Thoracic aorta (tissue), 2 donors: ENCODE results near the gene TOMM40. TPM values are rescaled to one million over a fixed set of nuclear protein-coding genes. Genes with fewer than 3 reads are reported as not detected.

ENCODE experiments used
- ATAC-seq: fragments of 150-250 bp; one replicate; pipeline ENCODE4 v1.8.0; 2017; ENCODE audit warnings: low read depth; ENCODE audit not compliant: insufficient number of reproducible peaks, low FRiP score
- DNase-seq: peaks from one replicate; pipeline ENCODE4 v3.0.0-alpha.2; 2020; ENCODE audit warnings: low spot score
- H3K27ac ChIP-seq, 2 donors: fragments of 200-600 bp; sonication (generic); 1 replicate in 1 of 2; 2 replicates in 1 of 2; pipeline ENCODE4 v1.5.1; 2016; ENCODE audit warnings: mild to moderate bottlenecking in 2 of 2, moderate library complexity in 2 of 2
- H3K27me3 ChIP-seq: fragments of 200-600 bp; sonication (generic); replicated peaks from 2 replicates; pipeline ENCODE4 v1.6.0; 2016; ENCODE audit warnings: mild to moderate bottlenecking; ENCODE audit not compliant: insufficient read depth
- H3K36me3 ChIP-seq: fragments of 200-600 bp; sonication (generic); one replicate; pipeline ENCODE4 v1.5.1; 2016
- H3K4me1 ChIP-seq, 2 donors: fragments of 200-600 bp; sonication (generic); 1 replicate in 1 of 2; 2 replicates in 1 of 2; pipeline versions ENCODE4 v1.5.1 to v1.6.0; 2016; ENCODE audit warnings: low read depth in 2 of 2, mild to moderate bottlenecking in 1 of 2; ENCODE audit not compliant: control insufficient read depth in 1 of 2
- H3K4me3 ChIP-seq: fragments of 200-600 bp; sonication (generic); 2 replicates; pipeline ENCODE4 v1.5.1; 2016; ENCODE audit warnings: mild to moderate bottlenecking
- H3K9me3 ChIP-seq: fragments of 200-600 bp; sonication (generic); 2 replicates; pipeline ENCODE4 v1.5.1; 2016
- total RNA-seq, 2 donors: library from RNA; depleted of rRNA; stranded (reverse); fragments of >200 nt; gene quantifications; one replicate each; pipeline versions ENCODE4 v1.1.0 to v1.2.3, GENCODE V29; 2016
- TF ChIP-seq, protein P1 (sequence below): fragments of 200-600 bp; sonication (generic); IDR thresholded peaks from one replicate; pipeline ENCODE4 v1.5.1; 2019; ENCODE audit warnings: antibody characterized with exemption

The TOMM40 gene
- total RNA-seq, 2 donors from 2014 or later: 24.9 to 48.5 TPM

DNA sequence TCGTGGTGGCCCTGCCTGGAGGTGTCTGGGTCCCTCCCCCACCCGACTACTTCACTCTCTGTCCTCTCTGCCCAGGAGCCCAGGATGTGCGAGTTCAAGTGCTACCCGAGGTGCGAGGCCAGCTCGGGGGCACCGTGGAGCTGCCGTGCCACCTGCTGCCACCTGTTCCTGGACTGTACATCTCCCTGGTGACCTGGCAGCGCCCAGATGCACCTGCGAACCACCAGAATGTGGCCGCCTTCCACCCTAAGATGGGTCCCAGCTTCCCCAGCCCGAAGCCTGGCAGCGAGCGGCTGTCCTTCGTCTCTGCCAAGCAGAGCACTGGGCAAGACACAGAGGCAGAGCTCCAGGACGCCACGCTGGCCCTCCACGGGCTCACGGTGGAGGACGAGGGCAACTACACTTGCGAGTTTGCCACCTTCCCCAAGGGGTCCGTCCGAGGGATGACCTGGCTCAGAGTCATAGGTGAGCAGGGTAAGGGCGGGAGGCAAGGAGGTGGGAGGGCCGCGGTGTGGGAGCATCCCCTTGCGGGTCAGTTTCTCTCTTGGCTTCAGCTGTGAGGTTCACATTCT is 25.8 kb upstream of the TOMM40 start:
- no peak for DNase-seq
- TF ChIP-seq, protein P1, sequence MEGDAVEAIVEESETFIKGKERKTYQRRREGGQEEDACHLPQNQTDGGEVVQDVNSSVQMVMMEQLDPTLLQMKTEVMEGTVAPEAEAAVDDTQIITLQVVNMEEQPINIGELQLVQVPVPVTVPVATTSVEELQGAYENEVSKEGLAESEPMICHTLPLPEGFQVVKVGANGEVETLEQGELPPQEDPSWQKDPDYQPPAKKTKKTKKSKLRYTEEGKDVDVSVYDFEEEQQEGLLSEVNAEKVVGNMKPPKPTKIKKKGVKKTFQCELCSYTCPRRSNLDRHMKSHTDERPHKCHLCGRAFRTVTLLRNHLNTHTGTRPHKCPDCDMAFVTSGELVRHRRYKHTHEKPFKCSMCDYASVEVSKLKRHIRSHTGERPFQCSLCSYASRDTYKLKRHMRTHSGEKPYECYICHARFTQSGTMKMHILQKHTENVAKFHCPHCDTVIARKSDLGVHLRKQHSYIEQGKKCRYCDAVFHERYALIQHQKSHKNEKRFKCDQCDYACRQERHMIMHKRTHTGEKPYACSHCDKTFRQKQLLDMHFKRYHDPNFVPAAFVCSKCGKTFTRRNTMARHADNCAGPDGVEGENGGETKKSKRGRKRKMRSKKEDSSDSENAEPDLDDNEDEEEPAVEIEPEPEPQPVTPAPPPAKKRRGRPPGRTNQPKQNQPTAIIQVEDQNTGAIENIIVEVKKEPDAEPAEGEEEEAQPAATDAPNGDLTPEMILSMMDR: no peak
- no peak for ATAC-seq
- Histone ChIP-seq H3K27ac (no peak overlapping the region), H3K36me3 (peaks cover 14% of the 10 kb centered on the region), H3K27me3 (no peaks in the 10 kb centered on the region), H3K9me3 (no peaks in the 10 kb centered on the region), H3K4me3 (no peak overlapping the region), H3K4me1 (no peaks in the 10 kb centered on the region)

DNA sequence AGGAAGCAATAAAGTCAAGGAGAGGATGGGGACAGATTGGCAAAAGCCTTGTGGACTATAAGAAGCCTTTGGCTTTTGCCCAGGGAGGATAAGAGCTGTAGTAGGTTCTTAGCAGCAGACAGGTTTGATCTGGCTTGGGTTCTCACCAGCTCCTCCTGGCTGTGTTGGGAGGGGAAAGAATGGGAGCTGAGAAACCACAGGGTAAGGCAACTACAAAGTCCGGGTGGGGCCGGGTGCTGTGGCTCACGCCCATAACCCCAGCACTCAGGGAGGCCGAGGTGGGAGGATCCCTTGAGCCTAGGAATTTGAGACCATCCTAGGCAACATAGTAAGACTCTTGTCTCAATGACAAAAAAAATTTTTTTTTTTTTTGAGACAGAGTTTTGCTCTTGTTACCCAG is 24.4 kb upstream of the TOMM40 start:
- H3K36me3 ChIP-seq: peaks cover 18% of the 10 kb centered on the region
- TF ChIP-seq, protein P1: no peak
- DNase-seq: no peak
- no peak overlapping the region for H3K4me3 ChIP-seq
- no peak overlapping the region for H3K27ac ChIP-seq
- no peaks in the 10 kb centered on the region for H3K9me3 ChIP-seq
- no peak for ATAC-seq
- H3K4me1 ChIP-seq: no peaks in the 10 kb centered on the region
- no peaks in the 10 kb centered on the region for H3K27me3 ChIP-seq

DNA sequence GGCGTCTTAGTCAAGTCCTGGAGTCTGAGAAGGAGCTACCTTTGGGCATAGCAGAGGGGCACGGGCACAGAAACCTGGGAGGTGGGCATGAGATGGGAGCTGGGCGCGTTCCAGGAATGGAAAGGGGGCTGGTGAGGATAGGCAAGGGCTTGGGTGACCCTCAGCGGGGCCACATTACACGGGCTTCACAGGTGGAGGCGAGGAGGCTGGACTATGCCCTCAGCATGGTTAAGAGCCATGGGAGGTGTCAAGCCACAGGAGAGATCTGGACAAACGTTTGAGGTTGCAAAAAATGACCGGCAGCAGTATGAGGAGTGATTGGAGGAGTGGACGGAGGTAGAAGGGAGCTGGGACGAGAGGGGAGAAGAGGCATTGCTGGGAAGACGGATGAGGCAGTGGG is 23.5 kb upstream of the TOMM40 start:
- H3K9me3 ChIP-seq: no peaks in the 10 kb centered on the region
- no peaks in the 10 kb centered on the region for H3K4me1 ChIP-seq
- no peak overlapping the region for H3K27ac ChIP-seq
- DNase-seq: no peak
- ATAC-seq: no peak
- no peak overlapping the region for H3K4me3 ChIP-seq
- TF ChIP-seq, protein P1: no peak
- peaks cover 26% of the 10 kb centered on the region for H3K36me3 ChIP-seq
- H3K27me3 ChIP-seq: no peaks in the 10 kb centered on the region

DNA sequence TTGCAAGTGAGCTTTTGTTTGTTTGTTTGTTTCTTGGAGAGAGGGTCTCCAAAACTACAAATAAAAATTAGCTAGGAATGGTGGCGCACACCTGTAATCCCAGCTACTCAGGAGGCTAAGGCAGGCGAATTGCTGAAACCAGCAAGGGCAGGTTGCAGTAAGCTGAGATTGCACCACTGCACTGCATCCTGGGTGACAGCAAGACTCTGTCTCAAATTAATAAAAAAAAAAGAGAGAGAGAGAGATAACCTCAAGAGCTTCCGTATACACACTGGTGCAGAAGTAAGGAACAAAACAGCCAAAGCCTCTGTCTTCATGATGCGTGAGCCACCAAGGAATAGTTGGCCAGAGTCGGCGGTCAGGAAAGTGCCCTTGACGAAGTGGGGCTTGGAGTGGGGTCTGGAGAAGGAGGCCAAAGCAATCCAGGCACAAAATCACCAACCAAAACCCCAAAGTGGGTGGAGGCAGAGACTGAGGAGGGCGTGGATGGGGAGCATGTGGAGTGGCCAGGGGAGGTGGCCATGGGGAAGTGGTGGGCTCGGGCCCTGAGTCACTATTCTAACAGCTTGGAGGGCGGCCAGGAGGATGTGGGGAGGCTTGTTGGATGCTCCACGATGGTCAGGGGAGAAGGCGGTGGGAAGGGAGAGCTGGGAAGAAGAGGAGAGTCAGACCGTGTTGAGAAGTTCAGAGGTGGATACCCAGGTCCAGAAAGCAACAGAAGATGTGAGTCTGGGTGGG is 21.2 kb upstream of the TOMM40 start:
- DNase-seq: no peak
- no peak overlapping the region for H3K27ac ChIP-seq
- no peak for ATAC-seq

DNA sequence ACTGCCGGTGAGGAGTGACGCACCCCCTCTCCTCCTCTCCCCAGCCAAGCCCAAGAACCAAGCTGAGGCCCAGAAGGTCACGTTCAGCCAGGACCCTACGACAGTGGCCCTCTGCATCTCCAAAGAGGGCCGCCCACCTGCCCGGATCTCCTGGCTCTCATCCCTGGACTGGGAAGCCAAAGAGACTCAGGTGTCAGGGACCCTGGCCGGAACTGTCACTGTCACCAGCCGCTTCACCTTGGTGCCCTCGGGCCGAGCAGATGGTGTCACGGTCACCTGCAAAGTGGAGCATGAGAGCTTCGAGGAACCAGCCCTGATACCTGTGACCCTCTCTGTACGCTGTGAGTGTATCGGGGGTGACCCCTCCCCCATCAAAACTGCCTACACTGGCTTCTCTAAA is 19.2 kb upstream of the TOMM40 start:
- H3K27ac ChIP-seq: no peak overlapping the region
- TF ChIP-seq, protein P1: no peak

More for the DNA sequence above, 21.2 kb upstream of the TOMM40 start:
- H3K36me3 ChIP-seq: peaks cover 46% of the 10 kb centered on the region
- no peak overlapping the region for H3K4me3 ChIP-seq
- no peaks in the 10 kb centered on the region for H3K9me3 ChIP-seq
- no peaks in the 10 kb centered on the region for H3K4me1 ChIP-seq
- H3K27me3 ChIP-seq: no peaks in the 10 kb centered on the region
- TF ChIP-seq, protein P1: no peak

More for the DNA sequence above, 19.2 kb upstream of the TOMM40 start:
- no peak for ATAC-seq
- Histone ChIP-seq H3K4me3 (no peak overlapping the region), H3K27me3 (no peaks in the 10 kb centered on the region), H3K9me3 (no peaks in the 10 kb centered on the region), H3K4me1 (no peaks in the 10 kb centered on the region), H3K36me3 (peaks cover 50% of the 10 kb centered on the region)
- DNase-seq: no peak
